Glutamatergic neuron (in vitro differentiated cells): ENCODE measurements around the gene PPP6C. TPM values are rescaled to one million over a fixed set of nuclear protein-coding genes. Genes with fewer than 3 reads are reported as not detected.
"Not testable (repeated sequence)": the region's sequence is repeated elsewhere in the genome, so short reads cannot be mapped to it uniquely, and the experiment has no call there.

ENCODE experiments used
- DNase-seq: peaks from one replicate; pipeline ENCODE4 v3.0.0; 2022
- H3K27ac Mint-ChIP-seq: one replicate; pipeline ENCODE4 v1.8.0; 2020; ENCODE audit warnings: mild to moderate bottlenecking, mixed read lengths, inconsistent platforms; ENCODE audit not compliant: unreplicated experiment
- H3K27me3 Mint-ChIP-seq: one replicate; pipeline ENCODE4 v1.8.0; 2020; ENCODE audit warnings: mild to moderate bottlenecking, moderate library complexity, mixed read lengths, inconsistent platforms; ENCODE audit not compliant: unreplicated experiment
- H3K36me3 Mint-ChIP-seq: one replicate; pipeline ENCODE4 v1.8.0; 2020; ENCODE audit warnings: mild to moderate bottlenecking, mixed read lengths, inconsistent platforms; ENCODE audit not compliant: unreplicated experiment
- H3K4me1 Mint-ChIP-seq: one replicate; pipeline ENCODE4 v1.8.0; 2020; ENCODE audit warnings: mild to moderate bottlenecking, low read depth, mixed read lengths, inconsistent platforms; ENCODE audit not compliant: unreplicated experiment
- H3K4me3 Mint-ChIP-seq: one replicate; pipeline ENCODE4 v1.8.0; 2020; ENCODE audit warnings: mild to moderate bottlenecking, mixed read lengths, inconsistent platforms; ENCODE audit not compliant: unreplicated experiment
- H3K9me3 Mint-ChIP-seq: one replicate; pipeline ENCODE4 v1.8.0; 2020; ENCODE audit warnings: mild to moderate bottlenecking, moderate library complexity, mixed read lengths, inconsistent platforms; ENCODE audit not compliant: unreplicated experiment
- total RNA-seq: library from RNA; stranded (reverse); fragmentation: NEBNext Ultra II Directional; extraction: Animal tissue kit (Norgen Biotek cat#: 25700); gene quantifications from one replicate; pipeline ENCODE4 v1.2.1, GENCODE V29; 2021; ENCODE audit not compliant: unreplicated experiment
- TF ChIP-seq, protein P1 (sequence below): fragments of 200-600 bp; sonication (generic); IDR thresholded peaks from one replicate; pipeline ENCODE4 v1.5.0; 2021; ENCODE audit not compliant: partially characterized antibody, unreplicated experiment

The PPP6C gene
- total RNA-seq, 1 donor from 2014 or later = 49.1 TPM

DNA sequence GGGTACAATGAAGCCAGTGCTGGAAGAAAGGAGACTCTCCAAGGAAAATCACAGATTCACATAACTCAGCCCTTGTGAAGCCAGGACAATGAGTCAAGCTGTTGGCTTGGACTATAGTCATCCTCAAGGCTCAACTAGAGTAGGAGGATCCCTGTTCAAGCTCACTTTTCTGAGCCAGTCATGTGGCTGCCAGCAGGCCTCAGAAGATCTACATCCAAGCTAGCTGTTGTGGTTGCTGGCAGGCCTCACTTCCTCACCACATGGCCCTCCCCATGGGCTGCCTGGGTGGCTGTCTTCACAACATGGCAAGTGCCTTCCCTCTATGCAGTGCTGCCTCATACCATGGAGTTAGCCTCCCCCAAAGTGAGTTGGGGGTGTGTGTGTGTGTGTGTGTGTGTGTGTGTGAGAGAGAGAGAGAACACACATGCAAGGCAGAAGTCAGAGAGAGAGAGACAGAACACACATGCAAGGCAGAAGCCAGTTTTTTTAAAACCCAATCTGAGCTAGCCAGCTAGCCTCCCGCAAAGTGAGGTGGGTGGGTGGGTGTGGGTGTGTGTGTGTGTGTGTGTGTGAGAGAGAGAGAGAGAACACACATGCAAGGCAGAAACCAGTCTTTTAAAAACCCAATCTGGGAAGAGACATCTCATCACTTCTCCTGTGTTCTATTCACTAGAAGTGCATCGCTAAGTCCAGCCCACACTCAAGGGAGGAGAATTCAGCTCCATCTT lies 63.4 kb downstream of the PPP6C start:
- TF ChIP-seq, protein P1, sequence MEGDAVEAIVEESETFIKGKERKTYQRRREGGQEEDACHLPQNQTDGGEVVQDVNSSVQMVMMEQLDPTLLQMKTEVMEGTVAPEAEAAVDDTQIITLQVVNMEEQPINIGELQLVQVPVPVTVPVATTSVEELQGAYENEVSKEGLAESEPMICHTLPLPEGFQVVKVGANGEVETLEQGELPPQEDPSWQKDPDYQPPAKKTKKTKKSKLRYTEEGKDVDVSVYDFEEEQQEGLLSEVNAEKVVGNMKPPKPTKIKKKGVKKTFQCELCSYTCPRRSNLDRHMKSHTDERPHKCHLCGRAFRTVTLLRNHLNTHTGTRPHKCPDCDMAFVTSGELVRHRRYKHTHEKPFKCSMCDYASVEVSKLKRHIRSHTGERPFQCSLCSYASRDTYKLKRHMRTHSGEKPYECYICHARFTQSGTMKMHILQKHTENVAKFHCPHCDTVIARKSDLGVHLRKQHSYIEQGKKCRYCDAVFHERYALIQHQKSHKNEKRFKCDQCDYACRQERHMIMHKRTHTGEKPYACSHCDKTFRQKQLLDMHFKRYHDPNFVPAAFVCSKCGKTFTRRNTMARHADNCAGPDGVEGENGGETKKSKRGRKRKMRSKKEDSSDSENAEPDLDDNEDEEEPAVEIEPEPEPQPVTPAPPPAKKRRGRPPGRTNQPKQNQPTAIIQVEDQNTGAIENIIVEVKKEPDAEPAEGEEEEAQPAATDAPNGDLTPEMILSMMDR = no peak
- Mint-ChIP-seq H3K27me3 (peaks cover 4% of the 10 kb centered on the region), H3K4me3 (no peak overlapping the region), H3K36me3 (no peaks in the 10 kb centered on the region), H3K4me1 (peaks cover 2% of the 10 kb centered on the region), H3K27ac (peak overlapping the region; percentile 31), H3K9me3 (no peaks in the 10 kb centered on the region)
- no peak for DNase-seq

DNA sequence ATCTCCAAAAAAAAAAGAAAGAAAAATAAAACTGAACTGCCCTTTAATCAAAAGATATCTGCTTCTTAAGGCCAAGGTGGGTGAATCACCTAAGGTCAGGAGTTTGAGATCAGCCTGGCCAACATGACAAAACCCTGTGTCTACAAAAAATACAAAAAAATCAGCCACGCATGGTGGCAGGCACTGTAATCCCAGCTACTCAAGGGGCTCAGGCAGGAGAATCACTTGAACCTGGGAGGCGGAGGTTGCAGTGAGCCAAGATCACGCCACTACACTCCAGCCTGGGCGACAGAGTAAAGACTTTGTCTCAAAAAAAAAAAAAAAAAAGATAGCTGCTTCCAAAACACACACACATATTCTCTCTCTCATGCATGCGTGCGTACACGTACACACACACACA lies 64.1 kb downstream of the PPP6C start:
- H3K4me3 Mint-ChIP-seq = no peak overlapping the region
- H3K9me3 Mint-ChIP-seq = no peaks in the 10 kb centered on the region
- no peaks in the 10 kb centered on the region for H3K36me3 Mint-ChIP-seq
- TF ChIP-seq, protein P1 = no peak
- H3K27ac Mint-ChIP-seq = no peak overlapping the region
- no peak for DNase-seq
- peaks cover 4% of the 10 kb centered on the region for H3K27me3 Mint-ChIP-seq
- H3K4me1 Mint-ChIP-seq = peaks cover 2% of the 10 kb centered on the region

DNA sequence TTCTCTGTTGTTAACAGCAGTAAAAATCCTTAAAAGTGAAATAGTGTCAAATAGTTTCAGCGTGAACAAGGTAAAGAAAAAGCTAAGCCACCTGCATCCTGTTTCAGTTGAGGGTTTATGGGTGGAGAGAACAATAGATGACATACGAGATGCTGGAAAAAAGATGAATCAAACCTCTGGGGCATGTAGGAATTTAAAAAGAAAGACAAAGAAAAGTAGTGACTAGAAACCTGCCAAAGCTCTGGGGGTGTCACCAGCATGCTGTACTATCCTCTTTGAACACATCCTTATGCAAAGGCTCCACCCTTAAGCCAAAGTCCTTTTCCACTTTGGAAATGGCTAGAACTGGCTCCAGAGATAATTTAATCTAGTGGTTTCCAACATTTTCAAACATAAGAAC lies 68.5 kb downstream of the PPP6C start:
- Mint-ChIP-seq H3K4me3 (no peak overlapping the region), H3K4me1 (peaks cover 8% of the 10 kb centered on the region), H3K9me3 (no peaks in the 10 kb centered on the region), H3K27ac (no peak overlapping the region), H3K36me3 (no peaks in the 10 kb centered on the region), H3K27me3 (peaks cover 3% of the 10 kb centered on the region)
- DNase-seq = no peak
- TF ChIP-seq, protein P1 = no peak

DNA sequence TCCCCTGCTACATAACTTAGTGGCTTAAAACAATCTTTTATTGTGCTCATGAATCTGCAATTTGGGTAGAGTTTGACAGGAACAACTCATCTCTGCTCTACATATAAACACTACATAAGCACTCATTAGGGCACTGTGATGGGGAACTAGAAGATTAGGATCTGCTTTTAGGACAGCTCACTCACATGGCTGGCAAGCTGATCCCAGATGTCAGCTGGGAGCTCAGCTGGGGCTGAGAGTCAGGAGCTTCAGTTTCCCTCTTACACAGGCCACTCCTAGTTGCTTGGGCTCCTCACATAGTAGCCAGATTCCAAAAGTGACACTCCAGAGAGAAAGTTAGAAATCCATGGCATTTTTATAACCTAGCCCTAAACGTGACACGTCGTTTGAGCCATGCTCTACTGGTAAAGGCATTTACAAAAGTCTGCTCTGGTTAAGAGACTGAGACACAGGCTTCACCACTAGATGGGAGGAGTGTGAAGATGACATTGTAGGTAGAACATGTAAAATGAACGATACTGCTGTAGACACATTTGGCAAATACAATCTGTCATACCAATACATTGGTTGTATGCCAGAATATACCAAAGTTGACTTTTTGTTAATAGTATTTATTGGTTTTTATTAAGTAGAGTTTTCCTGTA lies 69.8 kb downstream of the PPP6C start:
- TF ChIP-seq, protein P1 = no peak
- H3K36me3 Mint-ChIP-seq = no peaks in the 10 kb centered on the region
- H3K9me3 Mint-ChIP-seq = no peaks in the 10 kb centered on the region
- H3K4me1 Mint-ChIP-seq = peaks cover 7% of the 10 kb centered on the region
- peak; percentile 24 for DNase-seq
- no peak overlapping the region for H3K4me3 Mint-ChIP-seq
- H3K27me3 Mint-ChIP-seq = no peaks in the 10 kb centered on the region
- no peak overlapping the region for H3K27ac Mint-ChIP-seq

DNA sequence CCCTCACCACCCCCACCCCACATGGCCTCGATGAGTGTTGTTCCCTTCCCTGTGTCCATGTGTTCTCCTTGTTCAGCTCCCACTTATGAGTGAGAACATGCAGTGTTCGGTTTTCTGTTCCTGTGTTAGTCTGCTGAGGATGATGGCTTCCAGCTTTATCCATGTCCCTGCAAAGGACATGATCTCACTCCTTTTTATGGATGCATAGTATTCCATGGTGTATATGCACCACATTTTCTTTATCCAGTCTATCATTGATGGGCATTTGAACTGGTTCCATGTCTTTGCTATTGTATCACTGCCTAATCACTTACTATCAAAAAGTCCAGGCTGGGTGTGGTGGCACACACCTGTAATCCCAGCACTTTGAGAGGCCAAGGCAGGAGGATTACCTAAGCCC lies 70.9 kb downstream of the PPP6C start:
- not testable (repeated sequence) for H3K36me3 Mint-ChIP-seq, H3K9me3 Mint-ChIP-seq, H3K27me3 Mint-ChIP-seq, H3K4me3 Mint-ChIP-seq, DNase-seq, H3K4me1 Mint-ChIP-seq, H3K27ac Mint-ChIP-seq

GRCh38 chr9:125114503-125114902 lies 75.1 kb downstream of the PPP6C start:
- H3K4me1 Mint-ChIP-seq = not testable (repeated sequence)

More at GRCh38 chr9:125114503-125114902, 75.1 kb downstream of the PPP6C start:
- DNase-seq, H3K4me3 Mint-ChIP-seq, H3K27me3 Mint-ChIP-seq, H3K9me3 Mint-ChIP-seq, H3K27ac Mint-ChIP-seq: not testable (repeated sequence)
- peaks cover 14% of the 10 kb centered on the region for H3K36me3 Mint-ChIP-seq
